Smooth muscle cell (in vitro differentiated cells): ENCODE data around the gene CYP4F8. TPM values are rescaled to one million over a fixed set of nuclear protein-coding genes. Genes with fewer than 3 reads are reported as not detected.

Experiments used
- DNase-seq: peaks from one replicate; lab custom pipeline; 2025; ENCODE audit not compliant: unreplicated experiment; lab: John Stamatoyannopoulos, UW
- H2AFZ ChIP-seq: fragments of 200-600 bp; sonication (generic); 2 replicates; pipeline ENCODE4 v1.6.0; 2016; ENCODE audit warnings: antibody characterized with exemption, low read depth, mild to moderate bottlenecking
- H3F3A ChIP-seq: fragments of 200-600 bp; sonication (generic); 2 replicates; pipeline ENCODE4 v1.6.0; 2017; ENCODE audit warnings: antibody characterized with exemption, low read depth
- H3K27ac ChIP-seq: fragments of 200-600 bp; sonication (generic); 2 replicates; pipeline ENCODE4 v1.5.1; 2016; ENCODE audit warnings: low read depth, mild to moderate bottlenecking
- H3K27me3 ChIP-seq: fragments of 200-600 bp; sonication (generic); 2 replicates; pipeline ENCODE4 v1.6.1; 2016; ENCODE audit warnings: low read depth, mild to moderate bottlenecking
- H3K36me3 ChIP-seq: fragments of 200-600 bp; sonication (generic); 2 replicates; pipeline ENCODE4 v1.5.1; 2016; ENCODE audit warnings: low read depth
- H3K4me1 ChIP-seq: fragments of 200-600 bp; sonication (generic); 2 replicates; pipeline ENCODE4 v1.5.1; 2016; ENCODE audit warnings: low read depth
- H3K4me2 ChIP-seq: fragments of 200-600 bp; sonication (generic); 2 replicates; pipeline ENCODE4 v1.6.0; 2016; ENCODE audit warnings: mild to moderate bottlenecking
- H3K4me3 ChIP-seq: fragments of 200-600 bp; sonication (generic); 2 replicates; pipeline ENCODE4 v1.5.1; 2016; ENCODE audit warnings: mild to moderate bottlenecking
- H3K79me2 ChIP-seq: fragments of 200-600 bp; sonication (generic); 2 replicates; pipeline ENCODE4 v1.6.0; 2016; ENCODE audit warnings: low read depth, mild to moderate bottlenecking
- H3K9ac ChIP-seq: fragments of 200-600 bp; sonication (generic); 2 replicates; pipeline ENCODE4 v1.6.0; 2016; ENCODE audit warnings: low read depth
- H3K9me3 ChIP-seq: fragments of 200-600 bp; sonication (generic); replicated peaks from 2 replicates; pipeline ENCODE4 v1.5.1; 2016; ENCODE audit warnings: low read depth
- H4K20me1 ChIP-seq: fragments of 200-600 bp; sonication (generic); 2 replicates; pipeline ENCODE4 v1.6.0; 2016; ENCODE audit warnings: low read depth
- CTCF ChIP-seq: fragments of 200-600 bp; sonication (generic); IDR thresholded peaks from 2 replicates; pipeline ENCODE4 v1.5.1; 2017; ENCODE audit warnings: borderline replicate concordance, mild to moderate bottlenecking, antibody characterized with exemption; ENCODE audit not compliant: insufficient read depth, poor library complexity, severe bottlenecking
- WGBS: methylation state at CpG from one replicate; pipeline ENCODE4 v1.1.7; 2016; ENCODE audit warnings: low lambda C conversion rate; 5-methylcytosine and 5-hydroxymethylcytosine counted together
- polyA plus RNA-seq: library from polyadenylated mRNA; unstranded; fragments of >200 nt; fragmentation: Nextera tagmentation; extraction: Ambion mirVana; gene quantifications from 2 replicates; pipeline ENCODE4 v1.2.1, GENCODE V29; 2016
- total RNA-seq: library from RNA; depleted of rRNA; stranded (reverse); fragments of >200 nt; gene quantifications from 2 replicates; pipeline ENCODE4 v1.2.3, GENCODE V29; 2014

The CYP4F8 gene
- total and polyA plus RNA-seq, 2 experiments from 2014 or later, result not detected

GRCh38 chr19:15640294-15640903 lies 25.4 kb downstream of the CYP4F8 start, which contains the start of gene CYP4F3:
CYP4F3 (plus strand) TSS chr19:15640897; CDS start chr19:15641416, 519 bp downstream.
- Histone ChIP-seq H3K9me3 (no peaks in the 10 kb centered on the region), H3K79me2 (no peaks in the 10 kb centered on the region), H3K27me3 (no peaks in the 10 kb centered on the region), H3F3A (no peaks in the 10 kb centered on the region), H3K4me1 (no peaks in the 10 kb centered on the region), H3K9ac (no peak within 1 kb of the TSS), H3K4me2 (no peak within 1 kb of the TSS), H3K27ac (no peak within 1 kb of the TSS), H3K36me3 (no peaks in the 10 kb centered on the region), H2AFZ (no peak within 1 kb of the TSS), H3K4me3 (no peak within 1 kb of the TSS), H4K20me1 (no peaks in the 10 kb centered on the region)
- no peak for TF ChIP-seq CTCF
- no peak for DNase-seq
- WGBS, result 76% methylated on average over 6 of the region's 6 CpGs

GRCh38 chr19:15640904-15641597 lies 26.0 kb downstream of the CYP4F8 start:
- no peaks in the 10 kb centered on the region for H4K20me1 ChIP-seq
- TF ChIP-seq CTCF, result no peak
- 67% methylated on average over 12 of the region's 12 CpGs for WGBS
- no peak overlapping the region for H3K4me2 ChIP-seq
- H3K4me1 ChIP-seq, result no peaks in the 10 kb centered on the region
- H2AFZ ChIP-seq, result no peak overlapping the region
- H3K27ac ChIP-seq, result no peak overlapping the region
- H3K36me3 ChIP-seq, result no peaks in the 10 kb centered on the region
- no peaks in the 10 kb centered on the region for H3K79me2 ChIP-seq
- DNase-seq, result no peak
- H3K9ac ChIP-seq, result no peak overlapping the region
- H3K27me3 ChIP-seq, result no peaks in the 10 kb centered on the region
- H3K9me3 ChIP-seq, result no peaks in the 10 kb centered on the region
- H3K4me3 ChIP-seq, result no peak overlapping the region
- H3F3A ChIP-seq, result no peaks in the 10 kb centered on the region

- H3K27me3 ChIP-seq, result no peaks in the 10 kb centered on the region
- H3K27ac ChIP-seq, result no peak overlapping the region
- no peaks in the 10 kb centered on the region for H3K79me2 ChIP-seq
- H3K9me3 ChIP-seq, result no peaks in the 10 kb centered on the region
- no peak overlapping the region for H2AFZ ChIP-seq
- H3K4me2 ChIP-seq, result no peak overlapping the region
- TF ChIP-seq CTCF, result no peak
- no peak overlapping the region for H3K4me3 ChIP-seq
- no peaks in the 10 kb centered on the region for H3K36me3 ChIP-seq
- no peak for DNase-seq
- WGBS, result 82% methylated on average over 5 of the region's 5 CpGs
- no peaks in the 10 kb centered on the region for H3K4me1 ChIP-seq
- no peak overlapping the region for H3K9ac ChIP-seq
- no peaks in the 10 kb centered on the region for H3F3A ChIP-seq
- no peaks in the 10 kb centered on the region for H4K20me1 ChIP-seq
Observed at GRCh38 chr19:15641901-15642491, 27.0 kb downstream of the CYP4F8 start.
